HepG2 (cell line): ENCODE results near the gene BACE1-AS. TPM values are rescaled to one million over a fixed set of nuclear protein-coding genes. Genes with fewer than 3 reads are reported as not detected.

Experiments
- ASH2L ChIP-seq: fragments of 300-600, 200-600 bp; sonication (generic); IDR thresholded peaks from 2 replicates; pipeline ENCODE4 v1.7.0; 2017; ENCODE audit warnings: low read depth, mild to moderate bottlenecking, moderate library complexity, mixed read lengths, low read length; ENCODE audit not compliant: insufficient read length
- ATF4 ChIP-seq, 2 experiments: fragments of 450-650 bp in 1 of 2; sonication (generic) in 1 of 2; formaldehyde crosslinking; IDR thresholded peaks; 2 replicates each; pipeline versions ENCODE4 v1.5.0 to v1.8.0; 2020 to 2022; ENCODE audit warnings: mild to moderate bottlenecking in 1 of 2, missing genetic modification reagents in 1 of 2
- CERS6 ChIP-seq: sonication (generic); formaldehyde crosslinking; IDR thresholded peaks from 2 replicates; pipeline ENCODE4 v1.5.0; 2020; ENCODE audit warnings: missing genetic modification reagents
- FOXC1 ChIP-seq: sonication (generic); formaldehyde crosslinking; IDR thresholded peaks from 2 replicates; pipeline ENCODE4 v1.8.0; 2022; ENCODE audit warnings: mild to moderate bottlenecking, missing genetic modification reagents, borderline replicate concordance
- FOXP1 ChIP-seq, 2 experiments: fragments of 450-650 bp in 1 of 2; IDR thresholded peaks; 2 replicates each; pipeline ENCODE4 v1.6.1; 2017 to 2018; ENCODE audit warnings: antibody characterized with exemption in 1 of 2
- GATAD2A ChIP-seq: IDR thresholded peaks from 2 replicates; pipeline ENCODE4 v1.6.1; 2016
- GLMP ChIP-seq: sonication (generic); formaldehyde crosslinking; IDR thresholded peaks from 2 replicates; pipeline ENCODE4 v1.9.0; 2021; ENCODE audit warnings: missing genetic modification reagents, mild to moderate bottlenecking, borderline replicate concordance
- HMGXB4 ChIP-seq, 2 experiments: sonication (generic) in 1 of 2; formaldehyde crosslinking in 1 of 2; IDR thresholded peaks; 2 replicates each; pipeline versions ENCODE4 v1.4.0 to v1.6.1; 2018 to 2020; ENCODE audit warnings: missing genetic modification reagents in 2 of 2, borderline replicate concordance in 1 of 2, low read depth in 1 of 2, mild to moderate bottlenecking in 1 of 2, missing biosample characterization in 1 of 2
- HNF4A ChIP-seq: sonication (generic); formaldehyde crosslinking; IDR thresholded peaks from 2 replicates; pipeline ENCODE4 v1.4.0; 2020; ENCODE audit warnings: missing genetic modification reagents
- MXD1 ChIP-seq: sonication (generic); formaldehyde crosslinking; IDR thresholded peaks from 2 replicates; pipeline ENCODE4 v1.4.0; 2020; ENCODE audit warnings: mild to moderate bottlenecking, missing genetic modification reagents
- POGZ ChIP-seq: sonication (generic); formaldehyde crosslinking; IDR thresholded peaks from 2 replicates; pipeline ENCODE4 v1.4.0; 2020; ENCODE audit warnings: mild to moderate bottlenecking, missing genetic modification reagents
- REPIN1 ChIP-seq: sonication (generic); formaldehyde crosslinking; IDR thresholded peaks from 2 replicates; pipeline ENCODE4 v1.8.0; 2022; ENCODE audit warnings: missing genetic modification reagents, low read depth, mild to moderate bottlenecking, borderline replicate concordance
- SALL1 ChIP-seq: sonication (generic); formaldehyde crosslinking; IDR thresholded peaks from 2 replicates; pipeline ENCODE4 v1.8.0; 2022; ENCODE audit warnings: mild to moderate bottlenecking, missing genetic modification reagents
- SRSF1 ChIP-seq: fragments of 200-400 bp; formaldehyde crosslinking; optimal IDR thresholded peaks from 2 replicates; pipeline ENCODE3; 2017; ENCODE audit warnings: mild to moderate bottlenecking, low read depth, low read length, moderate library complexity
- SRSF9 ChIP-seq: fragments of 200-400 bp; formaldehyde crosslinking; IDR thresholded peaks from 2 replicates; pipeline ENCODE4 v1.6.1; 2018; ENCODE audit warnings: borderline replicate concordance, mild to moderate bottlenecking, low read depth, low read length; ENCODE audit not compliant: insufficient read depth, poor library complexity, severe bottlenecking
- ZBTB10 ChIP-seq: sonication (generic); formaldehyde crosslinking; IDR thresholded peaks from 2 replicates; pipeline ENCODE4 v1.4.0; 2020; ENCODE audit warnings: missing genetic modification reagents, borderline replicate concordance
- ZNF12 ChIP-seq: sonication (generic); formaldehyde crosslinking; IDR thresholded peaks from 2 replicates; pipeline ENCODE4 v1.5.0; 2020; ENCODE audit warnings: missing genetic modification reagents
- ZNF891 ChIP-seq: sonication (generic); formaldehyde crosslinking; IDR thresholded peaks from 2 replicates; pipeline ENCODE4 v1.5.0; 2020; ENCODE audit warnings: mild to moderate bottlenecking, missing genetic modification reagents
- ZSCAN25 ChIP-seq: sonication (generic); formaldehyde crosslinking; IDR thresholded peaks from 2 replicates; pipeline ENCODE4 v1.8.0; 2022; ENCODE audit warnings: mild to moderate bottlenecking, missing genetic modification reagents
- polyA plus RNA-seq, 8 experiments: library from polyadenylated mRNA; depleted of rRNA in 3 of 8; stranded (reverse) in 7 of 8; unstranded in 1 of 8; fragments of >200 nt; fragmentation: Illumina TruSeq in 4 of 8; extraction: Trizol in 4 of 8; gene quantifications; 2 replicates each; pipeline versions ENCODE4 v1.2.1 to v1.2.3, GENCODE V29; 2011 to 2016; ENCODE audit warnings: low read depth in 4 of 8, missing spikeins in 1 of 8, mixed read lengths in 1 of 8; ENCODE audit not compliant: insufficient read depth in 1 of 8
- total RNA-seq, 5 experiments: library from RNA; depleted of rRNA; stranded (reverse); fragments of >200 nt; fragmentation: Illumina TruSeq; extraction: Trizol; gene quantifications; 2 replicates each; pipeline ENCODE4 v1.2.3, GENCODE V29; 2016; ENCODE audit warnings: low read depth in 1 of 5

Gene BACE1-AS
- total and polyA plus RNA-seq, 2 of the 13 experiments (the other 11 are each of a cell fraction or from before 2014, with no cell fraction given) = 2.0 to 3.9 TPM

- no peak for TF ChIP-seq ATF4 (CRISPR knock-in tag; IDR thresholded peaks at IDR 0.05)
- TF ChIP-seq GATAD2A (CRISPR knock-in tag) = peak; percentile 72
- no peak for TF ChIP-seq FOXP1 (IDR thresholded peaks at IDR 0.05)
- TF ChIP-seq FOXP1 (CRISPR knock-in tag; IDR thresholded peaks at IDR 0.05) = peak; percentile 6; the same call in 1 of the 2 replicates
- TF ChIP-seq POGZ (CRISPR knock-in tag) = peak; percentile 27; the same call in 1 of the 2 replicates
- peak; percentile 98 for TF ChIP-seq ZSCAN25 (CRISPR knock-in tag)
- TF ChIP-seq MXD1 (CRISPR knock-in tag) = 0 out of 2 replicates have a peak, but pooled peaks have one; percentile 47
- TF ChIP-seq HMGXB4 (CRISPR knock-in tag; IDR thresholded peaks at IDR 0.05; ENCODE audit: borderline replicate concordance in 1 of 2, low read depth in 1 of 2) = peak; percentile 27 to 51; a peak in 2 of 4 replicates
- TF ChIP-seq ZNF891 (CRISPR knock-in tag) = no peak
- TF ChIP-seq CERS6 = no peak
- TF ChIP-seq ZBTB10 (CRISPR knock-in tag) = peak; percentile 98
- no peak for TF ChIP-seq SRSF9
- TF ChIP-seq SRSF1 = peak; percentile 49
- peak; percentile 85 for TF ChIP-seq ASH2L
- TF ChIP-seq HNF4A (CRISPR knock-in tag) = peak; percentile 37
- TF ChIP-seq GLMP = no peak
- TF ChIP-seq FOXC1 (CRISPR knock-in tag) = 0 out of 2 replicates have a peak, but pooled peaks have one; percentile 37
- TF ChIP-seq SALL1 = peak; percentile 53
- TF ChIP-seq ZNF12 (CRISPR knock-in tag) = no peak
- TF ChIP-seq REPIN1 (CRISPR knock-in tag) = no peak
Measured at GRCh38 chr11:117299351-117300282, 8.5 kb downstream of the BACE1-AS start (continued).
